ENCODE data around the gene GDPGP1. TPM values are rescaled to one million over a fixed set of nuclear protein-coding genes. Genes with fewer than 3 reads are reported as not detected.

The GDPGP1 gene
- total and polyA plus RNA-seq, 2 donors (not counting 1 experiment from before 2014, with no cell fraction given), result 9.3 to 10.4 TPM

GRCh38 chr15:90249203-90249863, 15.3 kb downstream of the GDPGP1 start, which contains the start of gene TTLL13:
Gene TTLL13 (plus strand): TSS chr15:90249556. CDS start chr15:90250631, 1,075 bp downstream.
- no peaks in the 10 kb centered on the region for H3K27me3 ChIP-seq (replicated peaks in 1 of 4; ENCODE audit: control extremely low read depth in 1 of 4, control insufficient read depth in 3 of 4, insufficient read depth in 4 of 4, low read length in 3 of 4)
- H3K27ac ChIP-seq (ENCODE audit: low read length in 2 of 2), result peak within 1 kb of the TSS in 1 of 2 donors; percentile 39
- H3K4me3 Mint-ChIP-seq, result peak within 1 kb of the TSS; percentile 74
- H3K4me2 ChIP-seq (replicated peaks; ENCODE audit: low read depth, low read length, poor library complexity, severe bottlenecking), result peak within 1 kb of the TSS; percentile 97
- peaks cover 16% of the 10 kb centered on the region for H3K4me1 Mint-ChIP-seq
- peak within 1 kb of the TSS; percentile 62 for H3K9ac ChIP-seq (ENCODE audit: low read length)
- no peaks in the 10 kb centered on the region for H3K79me2 ChIP-seq (ENCODE audit: control insufficient read depth, insufficient read depth, low read length)
- H3K9me3 ChIP-seq (ENCODE audit: control extremely low read depth in 1 of 3, control insufficient read depth in 2 of 3, insufficient read depth in 1 of 3, low read length in 2 of 3), result no peaks in the 10 kb centered on the region
- no peaks in the 10 kb centered on the region for H4K20me1 ChIP-seq (ENCODE audit: control insufficient read depth, insufficient read depth, low read length, poor library complexity, severe bottlenecking)
- WGBS (ENCODE audit: insufficient coverage), result 2% methylated on average over 40 of the region's 44 CpGs
- H3K36me3 ChIP-seq (replicated peaks in 1 of 2; ENCODE audit: control extremely low read depth in 1 of 2, control insufficient read depth in 1 of 2, extremely low read depth in 1 of 2, insufficient read depth in 2 of 2, low read length in 1 of 2), result no peaks in the 10 kb centered on the region
- peak within 1 kb of the TSS; percentile 81 for H2AFZ ChIP-seq (ENCODE audit: insufficient read depth, low read depth, low read length, poor library complexity, severe bottlenecking)
- peak; percentile 71 for DNase-seq
- no peaks in the 10 kb centered on the region for H3K27me3 Mint-ChIP-seq
- ChIA-PET POLR2A (interaction anchor here (0.7 to 0.9 kb wide), 5 partner anchors 8 to 245 kb away, joined by 3 to 12 read pairs (median 6); partner anchors contain the start of genes CIB1 and GDPGP1), CTCF (interaction anchor here (0.6 to 2.3 kb wide), 12 partner anchors 12 to 233 kb away, joined by 3 to 9 read pairs (median 3); partner anchors contain the start of genes CIB1 and GDPGP1)
- intact Hi-C loops (cut with micrococcal nuclease), result loop anchor here (1.0 to 2.0 kb wide), 2 partner anchors 15 to 16 kb away; partner anchors contain the start of genes GDPGP1 and NGRN
- peak; percentile 79 for ATAC-seq (ENCODE audit: low read depth)
- peak within 1 kb of the TSS in 4 of 5 experiments; percentile 52 to 64 (median 56) for H3K4me3 ChIP-seq (ENCODE audit: control extremely low read depth in 1 of 5, extremely low read depth in 1 of 5, insufficient read depth in 1 of 5, low read depth in 2 of 5, low read length in 4 of 5)
- H3K9me3 Mint-ChIP-seq (ENCODE audit: insufficient read depth), result no peaks in the 10 kb centered on the region
- TF ChIP-seq CTCF (IDR thresholded peaks at IDR 0.05) (no peak), EZH2 (IDR thresholded peaks at IDR 0.05; ENCODE audit: borderline replicate concordance, insufficient read depth, low read depth, low read length, poor library complexity, severe bottlenecking) (no peak)
- peak within 1 kb of the TSS; percentile 3 for H3K27ac Mint-ChIP-seq
- H3K4me1 ChIP-seq (ENCODE audit: control insufficient read depth in 2 of 2, insufficient read depth in 2 of 2, low read length in 2 of 2), result peaks cover 0 to 16% of the 10 kb centered on the region in 2 donors

- CTCF ChIA-PET, result no interaction called here
- WGBS (ENCODE audit: insufficient coverage), result 88% methylated on average over 4 of the region's 7 CpGs
Observed at GRCh38 chr15:90257776-90258175, 23.8 kb downstream of the GDPGP1 start.

More at GRCh38 chr15:90257776-90258175, 23.8 kb downstream of the GDPGP1 start:
- DNase-seq, result no peak
- H3K79me2 ChIP-seq (ENCODE audit: control insufficient read depth, insufficient read depth, low read length), result no peaks in the 10 kb centered on the region
- POLR2A ChIA-PET, result no interaction called here
- H3K4me2 ChIP-seq (replicated peaks; ENCODE audit: low read depth, low read length, poor library complexity, severe bottlenecking), result no peak overlapping the region
- Mint-ChIP-seq H3K27ac (no peak overlapping the region), H3K27me3 (no peaks in the 10 kb centered on the region), H3K9me3 (ENCODE audit: insufficient read depth) (no peaks in the 10 kb centered on the region), H3K4me3 (no peak overlapping the region), H3K4me1 (no peaks in the 10 kb centered on the region)
- no peaks in the 10 kb centered on the region for H3K9me3 ChIP-seq (ENCODE audit: control extremely low read depth in 1 of 3, control insufficient read depth in 2 of 3, insufficient read depth in 1 of 3, low read length in 2 of 3)
- no peak overlapping the region for H3K9ac ChIP-seq (ENCODE audit: low read length)
- intact Hi-C loops (cut with micrococcal nuclease), result no loop called here
- TF ChIP-seq EZH2 (IDR thresholded peaks at IDR 0.05; ENCODE audit: borderline replicate concordance, insufficient read depth, low read depth, low read length, poor library complexity, severe bottlenecking), result no peak
- TF ChIP-seq CTCF (IDR thresholded peaks at IDR 0.05), result no peak
- no peak overlapping the region for H3K4me3 ChIP-seq (ENCODE audit: control extremely low read depth in 1 of 5, extremely low read depth in 1 of 5, insufficient read depth in 1 of 5, low read depth in 2 of 5, low read length in 4 of 5)
- no peak overlapping the region for H3K27ac ChIP-seq (ENCODE audit: low read length in 2 of 2)
- H3K36me3 ChIP-seq (replicated peaks in 1 of 2; ENCODE audit: control extremely low read depth in 1 of 2, control insufficient read depth in 1 of 2, extremely low read depth in 1 of 2, insufficient read depth in 2 of 2, low read length in 1 of 2), result no peaks in the 10 kb centered on the region
- H3K27me3 ChIP-seq (replicated peaks in 1 of 4; ENCODE audit: control extremely low read depth in 1 of 4, control insufficient read depth in 3 of 4, insufficient read depth in 4 of 4, low read length in 3 of 4), result no peaks in the 10 kb centered on the region
- no peak overlapping the region for H2AFZ ChIP-seq (ENCODE audit: insufficient read depth, low read depth, low read length, poor library complexity, severe bottlenecking)
- H3K4me1 ChIP-seq (ENCODE audit: control insufficient read depth in 2 of 2, insufficient read depth in 2 of 2, low read length in 2 of 2), result no peaks in the 10 kb centered on the region
- no peak for ATAC-seq (ENCODE audit: low read depth)
- no peaks in the 10 kb centered on the region for H4K20me1 ChIP-seq (ENCODE audit: control insufficient read depth, insufficient read depth, low read length, poor library complexity, severe bottlenecking)
